Muscle layer of colon (tissue), 2 donors: ENCODE results near the gene SLC35D3.
"Not testable (repeated sequence)": the region's sequence is repeated elsewhere in the genome, so short reads cannot be mapped to it uniquely, and the experiment has no call there.

Experiments used
- H3K27ac ChIP-seq: one replicate; pipeline ENCODE4 v1.7.0; 2013; ENCODE audit warnings: low read depth, mild to moderate bottlenecking, low read length, moderate library complexity
- H3K27me3 ChIP-seq, 2 donors: one replicate each; pipeline ENCODE4 v1.7.0; 2013; ENCODE audit warnings: low read length in 2 of 2, mild to moderate bottlenecking in 2 of 2; ENCODE audit not compliant: insufficient read depth in 2 of 2, control insufficient read depth in 1 of 2
- H3K36me3 ChIP-seq: one replicate; pipeline ENCODE4 v1.7.0; 2013; ENCODE audit warnings: mild to moderate bottlenecking, low read length; ENCODE audit not compliant: insufficient read depth
- H3K4me1 ChIP-seq: one replicate; pipeline ENCODE4 v1.7.0; 2013; ENCODE audit warnings: mild to moderate bottlenecking, low read length; ENCODE audit not compliant: insufficient read depth
- H3K4me3 ChIP-seq, 2 donors: one replicate each; pipeline ENCODE4 v1.7.0; 2013; ENCODE audit warnings: low read length in 2 of 2, low read depth in 1 of 2, mild to moderate bottlenecking in 1 of 2, moderate library complexity in 1 of 2
- H3K9ac ChIP-seq: one replicate; pipeline ENCODE4 v1.7.0; 2013; ENCODE audit warnings: low read length
- H3K9me3 ChIP-seq: one replicate; pipeline ENCODE4 v1.7.0; 2013; ENCODE audit warnings: mild to moderate bottlenecking, low read length
- donor health status: abdominal sarcoma.
- donor health status: Adenocarcinoma of cecum.

Gene SLC35D3

GRCh38 chr6:136897071-136897470, 25.0 kb upstream of the SLC35D3 start:
- H3K27me3 ChIP-seq: no peaks in the 10 kb centered on the region
- H3K27ac ChIP-seq: no peak overlapping the region
- no peaks in the 10 kb centered on the region for H3K9me3 ChIP-seq
- H3K4me3 ChIP-seq: no peak overlapping the region
- H3K4me1 ChIP-seq: no peaks in the 10 kb centered on the region
- peaks cover 5% of the 10 kb centered on the region for H3K36me3 ChIP-seq
- H3K9ac ChIP-seq: no peak overlapping the region

GRCh38 chr6:136901212-136901784, 20.8 kb upstream of the SLC35D3 start:
- Histone ChIP-seq H3K9ac (no peak overlapping the region), H3K36me3 (peaks cover 5% of the 10 kb centered on the region), H3K27me3 (no peaks in the 10 kb centered on the region), H3K27ac (no peak overlapping the region), H3K9me3 (no peaks in the 10 kb centered on the region), H3K4me1 (no peaks in the 10 kb centered on the region), H3K4me3 (no peak overlapping the region)

DNA sequence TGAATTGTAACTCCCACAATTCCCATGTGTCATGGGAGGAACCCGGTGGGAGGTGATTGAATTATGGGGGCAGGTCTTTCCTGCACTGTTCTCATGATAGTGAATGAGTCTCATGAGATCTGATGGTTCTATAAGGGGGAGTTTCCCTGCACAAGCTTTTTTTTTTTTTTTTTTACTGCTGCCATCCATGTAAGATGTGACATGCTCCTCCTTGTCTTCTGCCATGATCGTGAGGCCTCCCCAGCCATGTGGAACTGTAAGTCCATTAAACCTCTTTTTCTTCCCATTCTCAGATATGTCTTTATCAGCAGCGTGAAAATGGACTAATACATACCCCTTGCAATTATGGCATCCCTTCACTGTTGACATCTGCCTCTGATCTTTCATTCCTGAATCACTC, 17.6 kb upstream of the SLC35D3 start:
- H3K9ac ChIP-seq, H3K27ac ChIP-seq, H3K4me1 ChIP-seq, H3K4me3 ChIP-seq, H3K9me3 ChIP-seq, H3K27me3 ChIP-seq, H3K36me3 ChIP-seq: not testable (repeated sequence)

GRCh38 chr6:136914947-136915346, 7.2 kb upstream of the SLC35D3 start:
- Histone ChIP-seq H3K36me3 (no peaks in the 10 kb centered on the region), H3K27me3 (peaks cover 7 to 11% of the 10 kb centered on the region in 2 donors)

DNA sequence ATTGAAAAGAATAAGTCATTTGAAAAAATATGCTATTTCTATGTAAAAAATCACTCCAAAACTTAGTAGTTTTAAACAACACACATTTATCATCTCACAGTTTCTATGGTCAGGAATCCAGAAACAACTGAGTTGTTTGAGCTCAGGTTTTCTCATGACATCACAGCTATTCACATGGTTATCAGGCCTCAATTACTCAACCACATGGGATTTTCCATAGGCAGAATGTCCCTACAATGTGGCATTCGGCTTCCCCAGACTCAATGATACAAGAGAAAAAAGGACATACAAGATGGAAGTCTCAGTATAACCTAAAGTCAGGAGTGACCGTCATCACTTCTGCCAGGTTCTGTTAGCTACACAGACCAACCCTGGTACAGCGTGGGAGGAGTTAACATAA, 3.4 kb upstream of the SLC35D3 start:
- peaks cover 11% of the 10 kb centered on the region for H3K4me1 ChIP-seq
- H3K27me3 ChIP-seq: peaks cover 19 to 47% of the 10 kb centered on the region in 2 donors
- H3K36me3 ChIP-seq: no peaks in the 10 kb centered on the region
- H3K9me3 ChIP-seq: no peaks in the 10 kb centered on the region
- H3K9ac ChIP-seq: no peak overlapping the region
- H3K27ac ChIP-seq: no peak overlapping the region
- no peak overlapping the region for H3K4me3 ChIP-seq

More at GRCh38 chr6:136914947-136915346, 7.2 kb upstream of the SLC35D3 start:
- no peaks in the 10 kb centered on the region for H3K9me3 ChIP-seq
- H3K4me3 ChIP-seq: no peak overlapping the region
- H3K9ac ChIP-seq: no peak overlapping the region
- H3K27ac ChIP-seq: no peak overlapping the region
- no peaks in the 10 kb centered on the region for H3K4me1 ChIP-seq

DNA sequence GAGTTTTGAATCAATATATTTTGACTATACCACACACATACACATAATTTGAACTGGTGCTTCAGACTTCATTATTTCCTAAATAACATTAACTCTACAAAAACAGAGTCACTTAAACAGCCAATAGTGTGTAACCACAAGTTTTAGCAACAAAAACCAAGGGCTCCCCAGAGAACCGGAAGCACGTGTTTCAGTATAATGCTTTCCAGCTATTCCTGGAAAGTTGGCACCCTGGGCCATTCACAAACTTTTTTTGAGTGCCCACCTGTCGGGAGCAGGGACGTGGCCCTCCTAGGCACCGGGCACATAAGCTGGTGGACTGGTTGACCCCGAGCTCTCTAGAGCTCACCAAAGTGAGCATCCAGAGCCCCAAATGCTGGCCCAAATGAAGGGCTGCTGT, 1.9 kb upstream of the SLC35D3 start:
- Histone ChIP-seq H3K27ac (no peak overlapping the region), H3K36me3 (no peaks in the 10 kb centered on the region), H3K9me3 (no peaks in the 10 kb centered on the region), H3K4me3 (peak overlapping the region in 1 of 2 donors; percentile 36), H3K9ac (no peak overlapping the region), H3K4me1 (peaks cover 11% of the 10 kb centered on the region), H3K27me3 (peaks cover 19 to 53% of the 10 kb centered on the region in 2 donors)

- Histone ChIP-seq H3K4me3 (peak overlapping the region; percentile 36 to 71), H3K27me3 (peaks cover 19 to 53% of the 10 kb centered on the region in 2 donors), H3K27ac (no peak overlapping the region), H3K36me3 (no peaks in the 10 kb centered on the region), H3K4me1 (peaks cover 11% of the 10 kb centered on the region), H3K9ac (no peak overlapping the region), H3K9me3 (no peaks in the 10 kb centered on the region)
Observed at GRCh38 chr6:136920671-136921380, 1.3 kb upstream of the SLC35D3 start.

DNA sequence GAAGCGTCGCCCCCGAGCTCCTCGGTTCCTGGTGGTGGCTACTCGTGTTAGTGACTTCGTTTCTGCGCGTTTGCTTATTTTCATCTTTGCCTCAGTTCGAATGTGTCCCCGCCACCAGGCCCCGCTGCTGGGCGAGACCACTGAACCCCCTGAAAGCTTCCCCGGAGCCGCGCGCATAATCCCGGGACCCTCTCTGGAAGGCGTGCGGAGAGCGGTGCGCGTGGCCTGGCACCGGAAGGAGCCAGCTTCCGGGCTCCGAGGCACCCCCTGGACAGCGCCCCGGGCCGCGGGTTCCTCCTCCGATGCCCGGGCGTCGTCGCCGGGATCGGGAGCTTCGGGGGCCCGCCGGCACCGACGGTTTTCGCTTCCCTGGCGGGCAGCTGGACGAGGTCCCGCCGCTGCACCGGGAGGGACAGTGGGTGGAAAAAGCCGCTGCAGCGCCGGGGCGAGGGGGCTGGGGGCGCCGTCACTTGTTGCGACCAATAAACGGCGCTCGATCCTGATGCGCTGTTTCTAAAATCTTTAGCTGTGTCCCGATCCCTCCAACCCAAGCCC, 643 bp upstream of the SLC35D3 start:
- H3K9ac ChIP-seq: no peak overlapping the region
- H3K9me3 ChIP-seq: no peaks in the 10 kb centered on the region
- H3K27ac ChIP-seq: no peak overlapping the region
- peaks cover 11% of the 10 kb centered on the region for H3K4me1 ChIP-seq
- H3K36me3 ChIP-seq: no peaks in the 10 kb centered on the region
- H3K27me3 ChIP-seq: peaks cover 19 to 53% of the 10 kb centered on the region in 2 donors
- peak overlapping the region; percentile 36 to 71 for H3K4me3 ChIP-seq

- Histone ChIP-seq H3K4me3 (peak overlapping the region; percentile 36 to 71), H3K4me1 (peaks cover 11% of the 10 kb centered on the region), H3K9me3 (no peaks in the 10 kb centered on the region), H3K9ac (no peak overlapping the region), H3K27me3 (peaks cover 19 to 53% of the 10 kb centered on the region in 2 donors), H3K27ac (no peak overlapping the region), H3K36me3 (no peaks in the 10 kb centered on the region)
Observed at GRCh38 chr6:136922685-136923006, 545 bp downstream of the SLC35D3 start.

GRCh38 chr6:136923116-136923953, 1.2 kb downstream of the SLC35D3 start:
- peaks cover 19 to 53% of the 10 kb centered on the region in 2 donors for H3K27me3 ChIP-seq
- no peak overlapping the region for H3K27ac ChIP-seq
- no peaks in the 10 kb centered on the region for H3K36me3 ChIP-seq
- H3K9ac ChIP-seq: no peak overlapping the region
- peaks cover 11% of the 10 kb centered on the region for H3K4me1 ChIP-seq
- H3K4me3 ChIP-seq: no peak overlapping the region
- H3K9me3 ChIP-seq: no peaks in the 10 kb centered on the region

GRCh38 chr6:136923954-136924673, 2.0 kb downstream of the SLC35D3 start:
- Histone ChIP-seq H3K9me3 (no peaks in the 10 kb centered on the region), H3K4me3 (no peak overlapping the region), H3K27me3 (peaks cover 19 to 50% of the 10 kb centered on the region in 2 donors), H3K27ac (no peak overlapping the region), H3K9ac (no peak overlapping the region), H3K4me1 (peaks cover 11% of the 10 kb centered on the region), H3K36me3 (no peaks in the 10 kb centered on the region)
